Neural cell (in vitro differentiated cells): Measurements from ENCODE around the gene FNBP1. TPM values are rescaled to one million over a fixed set of nuclear protein-coding genes. Genes with fewer than 3 reads are reported as not detected.

Source experiments
- H2AFZ ChIP-seq: fragments of 200-600, 300-800 bp; sonication (generic), shearing (Covaris generic); 2 replicates; pipeline ENCODE4 v1.6.0; 2014; ENCODE audit warnings: low read depth, mild to moderate bottlenecking, antibody characterized with exemption, low read length, moderate library complexity
- H3F3A ChIP-seq: fragments of 200-600 bp; shearing (Covaris generic); 2 replicates; pipeline ENCODE4 v1.6.1; 2016; ENCODE audit warnings: mild to moderate bottlenecking, moderate library complexity, mixed read lengths, antibody characterized with exemption, low read length; ENCODE audit not compliant: insufficient read depth, poor library complexity, severe bottlenecking
- H3K27ac ChIP-seq: fragments of 200-600, 300-800 bp; sonication (generic), shearing (Covaris generic); 2 replicates; pipeline ENCODE4 v1.5.1; 2014; ENCODE audit warnings: mild to moderate bottlenecking, low read length, moderate library complexity
- H3K27me3 ChIP-seq: fragments of 300-800, 200-600 bp; sonication (generic), shearing (Covaris generic); 2 replicates; pipeline ENCODE4 v1.6.0; 2014; ENCODE audit warnings: mild to moderate bottlenecking, low read depth, low read length, moderate library complexity; ENCODE audit not compliant: insufficient read depth
- H3K36me3 ChIP-seq: fragments of 300-800, 200-600 bp; sonication (generic), shearing (Covaris generic); 2 replicates; pipeline ENCODE4 v1.5.1; 2014; ENCODE audit warnings: mild to moderate bottlenecking, antibody characterized with exemption, low read length, moderate library complexity; ENCODE audit not compliant: insufficient read depth
- H3K4me2 ChIP-seq: fragments of 300-800, 200-600 bp; sonication (generic), shearing (Covaris generic); 2 replicates; pipeline ENCODE4 v1.6.0; 2014; ENCODE audit warnings: mild to moderate bottlenecking, low read length
- H3K4me3 ChIP-seq: fragments of 300-800, 200-600 bp; sonication (generic), shearing (Covaris generic); 2 replicates; pipeline ENCODE4 v1.5.1; 2014; ENCODE audit warnings: mild to moderate bottlenecking, low read length, moderate library complexity
- H3K79me2 ChIP-seq: fragments of 200-600 bp; shearing (Covaris generic); replicated peaks from 2 replicates; pipeline ENCODE4 v1.6.0; 2014; ENCODE audit warnings: mild to moderate bottlenecking, low read length, moderate library complexity; ENCODE audit not compliant: insufficient read depth
- H3K9ac ChIP-seq: fragments of 300-800, 200-600 bp; sonication (generic), shearing (Covaris generic); 2 replicates; pipeline ENCODE4 v1.6.1; 2016; ENCODE audit warnings: mild to moderate bottlenecking, low read length, mixed read lengths
- H3K9me2 ChIP-seq: fragments of 200-600 bp; shearing (Covaris generic); 2 replicates; pipeline ENCODE4 v1.6.1; 2016; ENCODE audit warnings: mild to moderate bottlenecking, low read length, mixed read lengths; ENCODE audit not compliant: insufficient read depth
- H3K9me3 ChIP-seq: fragments of 200-600, 300-800 bp; sonication (generic), shearing (Covaris generic); 2 replicates; pipeline ENCODE4 v1.6.1; 2016; ENCODE audit warnings: mild to moderate bottlenecking, mixed run types, low read length, moderate library complexity, mixed read lengths
- H4K20me1 ChIP-seq: fragments of 200-600 bp; shearing (Covaris generic); 2 replicates; pipeline ENCODE4 v1.6.1; 2016; ENCODE audit warnings: mild to moderate bottlenecking, mixed run types; ENCODE audit not compliant: insufficient read depth
- CTCF ChIP-seq: fragments of 450-650 bp; IDR thresholded peaks from 2 replicates; pipeline ENCODE4 v1.5.1; 2014; ENCODE audit warnings: antibody characterized with exemption, mild to moderate bottlenecking, moderate library complexity; ENCODE audit not compliant: poor library complexity, severe bottlenecking
- EP300 ChIP-seq: fragments of 450-650 bp; conservative IDR thresholded peaks from 2 replicates; pipeline ENCODE4 v1.6.1; 2014; ENCODE audit warnings: antibody characterized with exemption, mild to moderate bottlenecking, moderate library complexity; ENCODE audit not compliant: poor library complexity, severe bottlenecking
- EZH2 ChIP-seq: fragments of 200-600, 300-800 bp; shearing (Covaris generic), sonication (generic); IDR thresholded peaks from 2 replicates; pipeline ENCODE4 v1.6.1; 2014; ENCODE audit warnings: antibody characterized with exemption, low read length, borderline replicate concordance, mild to moderate bottlenecking; ENCODE audit not compliant: insufficient read depth, poor library complexity, severe bottlenecking
- MXI1 ChIP-seq: fragments of 450-650 bp; conservative IDR thresholded peaks from 2 replicates; pipeline ENCODE4 v1.6.1; 2014; ENCODE audit warnings: antibody characterized with exemption, mild to moderate bottlenecking; ENCODE audit not compliant: poor library complexity, severe bottlenecking
- POLR2AphosphoS5 ChIP-seq: IDR thresholded peaks from 2 replicates; pipeline ENCODE4 v1.6.1; 2012
- RAD21 ChIP-seq: fragments of 450-650 bp; conservative IDR thresholded peaks from 2 replicates; pipeline ENCODE4 v1.6.1; 2014; ENCODE audit warnings: antibody characterized with exemption, mild to moderate bottlenecking, moderate library complexity
- REST ChIP-seq: IDR thresholded peaks from 2 replicates; pipeline ENCODE4 v1.6.1; 2012; ENCODE audit warnings: borderline replicate concordance
- SMC3 ChIP-seq: fragments of 450-650 bp; conservative IDR thresholded peaks from 2 replicates; pipeline ENCODE4 v1.6.1; 2014; ENCODE audit warnings: antibody characterized with exemption, mild to moderate bottlenecking, moderate library complexity; ENCODE audit not compliant: poor library complexity
- TAF1 ChIP-seq: IDR thresholded peaks from 2 replicates; pipeline ENCODE4 v1.6.1; 2012; ENCODE audit warnings: low read depth
- polyA plus RNA-seq: library from polyadenylated mRNA; depleted of rRNA; stranded (reverse); fragments of >200 nt; gene quantifications from 2 replicates; pipeline ENCODE4 v1.2.3, GENCODE V29; 2014

The FNBP1 gene
- polyA plus RNA-seq, 1 donor from 2014 or later = 16.6 TPM

- Histone ChIP-seq H3K27me3 (no peaks in the 10 kb centered on the region), H3K9ac (no peak overlapping the region), H3K4me2 (no peak overlapping the region), H3K9me2 (no peaks in the 10 kb centered on the region), H3K9me3 (no peaks in the 10 kb centered on the region), H2AFZ (no peak overlapping the region), H3F3A (no peaks in the 10 kb centered on the region), H3K27ac (no peak overlapping the region), H3K36me3 (no peaks in the 10 kb centered on the region), H3K4me3 (peak overlapping the region; percentile 51), H4K20me1 (no peaks in the 10 kb centered on the region), H3K79me2 (no peaks in the 10 kb centered on the region)
- TF ChIP-seq REST (no peak), TAF1 (no peak), EP300 (no peak), EZH2 (no peak), SMC3 (no peak), RAD21 (no peak), POLR2AphosphoS5 (no peak), CTCF (no peak), MXI1 (no peak)
Observed at GRCh38 chr9:129885018-129885669, 157.8 kb downstream of the FNBP1 start.

- no peaks in the 10 kb centered on the region for H3F3A ChIP-seq
- H4K20me1 ChIP-seq = no peaks in the 10 kb centered on the region
- peak overlapping the region; percentile 51 for H3K4me3 ChIP-seq
- no peak overlapping the region for H2AFZ ChIP-seq
- H3K4me2 ChIP-seq = no peak overlapping the region
- H3K79me2 ChIP-seq = no peaks in the 10 kb centered on the region
- no peaks in the 10 kb centered on the region for H3K36me3 ChIP-seq
- no peaks in the 10 kb centered on the region for H3K9me3 ChIP-seq
- H3K27ac ChIP-seq = no peak overlapping the region
- TF ChIP-seq EZH2 (no peak), EP300 (no peak), REST (no peak), CTCF (peak; percentile 14), SMC3 (peak; percentile 22), POLR2AphosphoS5 (no peak), RAD21 (peak; percentile 28)
- H3K9ac ChIP-seq = peak overlapping the region; percentile 31
- no peaks in the 10 kb centered on the region for H3K27me3 ChIP-seq
- no peaks in the 10 kb centered on the region for H3K9me2 ChIP-seq
Observed at GRCh38 chr9:129884220-129885017, 158.6 kb downstream of the FNBP1 start.
